ENCODE data around the gene SPSB4.
A peak's percentile ranks its signal among the peaks of the same experiment; 100 is the strongest.

The SPSB4 gene

DNA sequence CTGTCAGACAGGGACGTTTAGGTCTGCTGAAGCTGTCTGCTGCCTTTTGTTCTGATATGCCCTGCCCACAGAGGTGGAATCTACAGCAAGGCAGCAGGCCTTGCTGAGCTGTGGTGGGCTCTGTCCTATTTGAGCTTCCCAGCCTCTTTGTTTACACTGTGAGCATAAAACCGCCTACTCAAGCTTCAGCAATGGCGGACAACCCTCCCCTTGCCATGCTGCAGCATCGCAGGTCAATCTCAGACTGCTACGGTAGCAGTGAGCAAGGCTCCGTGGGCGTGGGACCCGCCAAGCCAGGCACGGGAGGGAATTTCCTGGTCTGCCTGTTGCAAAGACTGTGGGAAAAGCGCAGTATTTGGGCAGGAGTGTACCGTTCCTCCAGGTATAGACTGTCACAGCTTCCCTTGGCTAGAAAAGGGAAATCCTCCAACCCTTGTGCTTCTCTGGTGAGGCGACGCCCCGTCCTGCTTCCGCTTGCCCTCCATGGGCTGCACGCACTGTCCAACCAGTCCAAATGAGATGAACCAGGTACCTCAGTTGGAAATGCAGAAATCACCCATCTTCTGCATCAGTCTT lies 71.4 kb downstream of the SPSB4 start:
- DNase-seq = no peak

DNA sequence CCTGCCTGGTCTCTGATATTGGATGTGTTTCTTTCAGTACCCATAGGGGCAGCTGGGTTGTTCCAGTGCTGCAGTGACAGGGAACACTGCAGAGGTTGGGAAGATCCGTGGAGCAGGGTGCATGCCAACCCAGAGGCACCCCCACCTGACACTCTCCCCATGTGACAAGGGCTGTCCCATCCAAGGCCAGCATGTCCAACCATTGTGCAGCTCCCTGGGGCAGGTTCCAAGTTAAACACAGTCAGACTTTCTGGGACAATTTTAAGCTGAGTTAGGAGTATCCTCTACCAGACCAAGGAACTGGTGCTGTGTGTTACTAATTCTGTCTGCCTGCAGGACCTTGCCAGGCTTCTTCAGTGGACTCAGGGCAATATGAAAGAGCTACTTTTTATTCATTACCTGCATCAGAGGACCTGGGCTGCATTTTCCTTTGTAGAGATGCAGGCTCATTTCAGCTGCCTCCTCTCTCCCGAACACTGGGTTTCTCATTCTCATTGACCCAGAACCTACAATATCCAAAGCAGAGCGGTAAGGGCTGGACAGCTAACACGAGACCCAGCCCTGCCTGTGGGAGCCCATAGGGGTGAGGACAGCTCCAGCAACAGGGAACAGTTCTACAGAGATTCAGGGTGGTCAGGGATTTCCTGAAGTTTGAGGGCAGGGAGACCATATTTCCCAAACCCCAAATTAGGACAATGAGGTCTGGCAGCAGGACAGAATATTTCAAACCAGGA lies 72.7 kb downstream of the SPSB4 start:
- no peak for DNase-seq

DNA sequence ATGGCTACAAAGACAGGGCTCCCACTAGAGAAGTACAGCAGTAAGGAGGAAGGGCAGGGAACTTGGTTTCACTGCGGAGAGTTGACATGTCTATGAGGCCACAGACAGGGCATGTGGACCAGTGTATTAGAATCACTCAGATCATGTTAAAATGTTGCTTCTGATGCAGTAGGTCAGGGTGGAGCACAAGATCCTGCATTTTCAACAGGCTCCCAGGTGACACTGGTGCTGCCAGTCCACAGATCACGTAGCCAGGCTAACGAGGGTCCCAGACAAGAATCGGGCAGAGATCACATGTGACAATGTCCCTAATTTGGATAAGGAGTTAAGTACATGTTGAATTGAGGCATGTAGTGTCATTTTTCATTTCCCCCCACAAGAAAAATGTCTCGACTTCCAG lies 73.6 kb downstream of the SPSB4 start:
- DNase-seq = no peak

DNA sequence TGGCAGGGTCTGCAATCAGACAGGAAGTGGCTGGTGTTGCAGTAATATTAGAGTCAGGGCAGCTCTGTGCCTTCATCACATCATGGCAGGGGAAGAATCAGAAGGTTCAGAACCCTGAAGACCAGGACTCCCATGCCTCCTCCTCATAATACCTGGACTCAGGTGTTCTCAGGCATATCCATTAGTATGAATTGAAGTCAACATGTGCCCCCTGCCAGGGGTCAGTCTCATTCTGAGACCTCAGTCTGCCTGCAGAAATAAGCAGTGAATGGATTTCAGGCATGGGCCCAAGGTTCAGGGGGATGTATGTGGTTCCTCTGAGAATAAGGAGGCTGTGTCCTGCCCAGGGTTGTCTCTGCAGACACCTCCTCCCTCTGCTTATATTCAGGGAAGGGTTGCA lies 74.2 kb downstream of the SPSB4 start:
- DNase-seq = no peak

DNA sequence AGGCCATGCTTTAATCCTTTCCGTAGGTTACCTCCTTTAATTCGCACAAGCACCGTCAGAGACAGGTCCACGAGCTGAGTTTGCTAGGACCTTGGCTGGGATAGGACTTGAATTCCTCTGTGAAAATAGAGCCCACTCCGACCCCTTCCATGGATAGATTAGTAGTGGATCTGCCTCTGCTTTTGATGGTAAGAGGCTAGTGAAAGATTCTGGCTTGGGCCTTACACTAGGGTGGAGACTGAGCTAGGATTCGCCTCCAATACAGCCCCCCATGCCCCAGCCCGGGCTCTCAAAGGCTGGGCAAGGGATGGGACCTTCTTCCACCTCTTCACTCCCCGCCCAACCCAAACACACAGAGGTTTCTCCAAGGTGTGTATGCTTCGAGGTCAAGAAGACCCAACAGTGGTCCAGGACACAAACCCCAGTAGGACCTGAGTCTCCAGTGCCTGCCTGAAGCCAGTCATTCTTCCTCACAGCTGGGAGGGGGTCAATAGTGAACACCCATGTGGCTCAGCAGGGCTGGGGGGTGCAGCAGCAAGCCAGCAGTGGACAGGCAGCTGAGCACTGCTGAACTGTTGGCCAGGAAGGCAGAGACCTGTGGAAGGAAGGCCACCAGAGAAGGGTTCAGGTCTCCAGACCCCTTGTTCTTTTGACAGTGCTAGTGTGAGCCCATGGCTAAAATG lies 75.7 kb downstream of the SPSB4 start:
- no peak for DNase-seq

DNA sequence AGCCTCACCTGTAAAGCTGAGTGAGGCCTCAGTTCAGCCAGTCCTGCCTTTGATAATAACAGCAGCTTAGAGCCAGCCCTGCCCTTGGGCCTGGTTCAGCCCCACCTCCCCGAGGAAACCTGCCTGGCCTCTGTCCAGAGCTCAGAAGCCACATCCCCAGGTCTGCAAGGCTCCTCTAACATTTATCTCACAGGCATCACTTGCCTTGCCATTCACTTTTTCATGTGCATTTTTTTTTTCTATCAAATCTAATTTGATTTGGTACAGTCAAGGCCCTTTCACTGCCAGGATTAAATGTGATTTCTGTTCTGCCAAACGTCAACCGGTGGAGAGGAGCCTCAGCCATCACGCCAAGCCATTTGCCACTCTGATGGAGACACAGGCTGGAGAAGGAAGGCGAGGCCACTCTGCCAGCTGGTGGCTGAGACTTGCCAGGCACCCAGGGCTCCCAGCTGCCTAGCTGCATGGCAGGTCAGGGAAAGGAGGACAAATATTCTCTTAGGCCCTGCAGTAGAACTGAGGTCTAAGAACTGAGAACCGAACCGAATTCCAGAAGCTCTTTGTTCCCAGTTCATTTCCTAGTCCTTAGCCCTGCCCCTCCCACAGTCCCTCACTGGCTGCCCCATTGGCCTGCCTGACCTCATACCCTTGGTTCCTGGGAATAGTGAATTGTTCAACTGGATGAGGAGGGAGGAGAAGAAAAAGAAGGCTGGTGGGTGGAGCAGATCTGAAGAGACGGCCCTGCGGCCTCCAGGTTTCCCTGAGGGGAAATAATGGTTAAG lies 76.4 kb downstream of the SPSB4 start:
- peak; percentile 23 to 77 for DNase-seq

DNA sequence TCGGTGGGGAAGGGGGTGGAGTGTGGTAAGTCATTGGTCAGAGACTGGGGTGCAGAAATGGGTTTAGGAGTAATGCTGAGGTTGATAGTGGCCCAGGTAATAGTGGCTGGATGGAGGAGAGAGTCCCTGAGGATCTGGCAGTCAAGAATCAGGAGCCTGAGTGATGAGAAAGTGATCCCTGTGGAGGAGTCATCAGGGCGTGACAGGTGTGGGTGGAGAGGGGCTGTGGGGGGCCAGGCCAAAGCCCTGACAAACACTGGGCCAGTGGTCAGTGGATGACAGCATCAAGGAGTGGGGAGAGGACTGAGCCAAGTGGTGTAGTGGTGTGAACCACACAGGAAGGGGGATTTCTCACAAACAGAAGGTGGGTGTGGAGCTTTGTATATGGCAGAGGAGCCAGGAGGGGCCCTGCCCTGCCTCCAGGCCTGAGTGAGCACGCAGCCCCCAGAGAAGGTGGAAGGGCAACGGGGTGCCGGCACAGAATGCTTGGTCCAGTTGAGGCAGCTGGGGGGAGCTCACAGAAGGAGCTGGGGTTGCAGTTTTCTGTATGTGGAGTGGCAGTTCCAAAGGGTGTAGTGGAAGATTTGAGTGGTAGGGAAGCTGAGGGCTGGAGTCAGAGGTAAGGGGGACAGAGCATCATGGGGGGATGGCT lies 77.1 kb downstream of the SPSB4 start:
- DNase-seq = no peak

DNA sequence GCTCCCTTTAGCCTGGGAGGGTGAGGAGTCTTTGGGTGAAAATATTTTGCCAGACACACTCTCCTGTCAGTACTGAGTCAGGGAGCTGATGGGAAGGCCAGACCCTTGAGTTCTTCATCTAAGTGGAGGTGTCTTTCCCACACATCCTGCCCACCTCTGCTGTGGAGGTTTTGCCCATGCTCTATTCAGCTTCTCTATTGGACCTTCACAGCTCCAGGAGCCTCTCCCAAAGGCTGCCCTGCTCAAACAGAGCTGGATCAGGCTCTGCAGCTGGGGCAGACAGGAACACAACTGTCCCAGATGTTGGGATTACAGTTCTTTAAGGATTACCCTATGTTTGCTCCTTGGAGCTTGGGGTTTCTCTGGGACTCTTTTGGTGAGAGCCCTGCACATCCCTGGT lies 77.9 kb downstream of the SPSB4 start:
- no peak for DNase-seq

DNA sequence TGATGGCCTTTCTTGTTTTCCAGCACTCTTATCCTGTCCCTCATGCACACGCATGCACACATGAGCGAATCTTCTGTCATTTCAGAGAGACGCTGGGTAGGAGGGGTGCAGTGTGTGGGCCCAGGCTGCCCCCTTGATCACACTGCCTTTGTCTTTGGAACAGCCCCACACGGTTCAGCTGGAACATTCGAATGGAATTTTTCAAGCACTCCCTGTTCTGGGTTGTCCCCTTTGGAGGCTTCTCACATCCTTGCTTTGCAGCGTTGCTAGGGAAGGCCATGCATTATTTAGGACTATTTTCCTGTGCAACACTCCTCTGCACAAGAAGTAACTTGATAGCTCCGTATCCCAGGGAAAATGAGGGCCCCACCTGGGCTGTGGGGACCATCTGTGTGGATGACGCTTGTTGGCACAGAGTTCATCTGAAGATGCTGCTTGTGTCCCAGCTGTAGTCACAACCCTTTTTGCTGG lies 78.4 kb downstream of the SPSB4 start:
- DNase-seq = peak in 1 of 2 experiments; percentile 59

DNA sequence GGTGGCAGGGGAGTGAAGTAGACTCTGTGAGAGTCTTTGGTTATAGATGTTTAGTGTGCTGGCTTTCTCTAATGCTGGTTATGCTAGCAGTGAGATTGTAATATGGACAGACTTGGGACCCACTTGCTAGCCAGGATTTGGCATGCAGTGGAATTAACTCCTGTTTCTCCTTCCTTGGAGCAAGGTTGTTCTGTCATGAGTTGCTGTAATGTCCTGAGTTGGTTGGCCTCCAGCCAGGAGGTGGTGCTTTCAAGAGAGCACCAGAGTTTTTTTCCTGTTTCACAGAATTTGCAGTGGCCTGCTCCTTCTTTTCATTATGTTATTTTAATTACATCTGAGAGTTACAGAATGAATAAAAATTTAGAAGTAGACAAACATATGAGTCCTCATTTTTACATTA lies 92.4 kb downstream of the SPSB4 start:
- no peak for DNase-seq

DNA sequence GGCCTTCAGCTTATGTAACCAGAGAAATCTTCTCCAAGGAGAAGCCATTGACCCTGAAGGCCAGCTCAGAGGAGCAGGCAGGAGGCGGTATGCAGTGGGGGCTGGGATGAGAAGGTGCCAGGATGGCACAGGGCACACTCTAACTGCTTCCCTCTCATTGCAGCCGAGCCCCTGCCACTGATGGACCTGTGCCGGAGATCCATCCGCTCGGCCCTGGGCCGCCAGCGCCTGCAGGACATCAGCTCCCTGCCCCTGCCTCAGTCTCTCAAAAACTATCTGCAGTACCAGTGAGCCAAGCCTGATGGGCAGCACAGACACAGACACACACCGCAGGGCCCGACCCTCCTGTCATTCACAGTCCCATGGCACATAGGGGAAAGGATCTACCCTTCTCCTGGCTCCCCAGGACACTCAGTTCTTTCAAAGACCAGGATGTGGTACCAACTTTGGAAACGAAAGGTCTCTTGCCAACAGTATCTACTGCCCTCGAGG lies 95.9 kb downstream of the SPSB4 start:
- DNase-seq = no peak

DNA sequence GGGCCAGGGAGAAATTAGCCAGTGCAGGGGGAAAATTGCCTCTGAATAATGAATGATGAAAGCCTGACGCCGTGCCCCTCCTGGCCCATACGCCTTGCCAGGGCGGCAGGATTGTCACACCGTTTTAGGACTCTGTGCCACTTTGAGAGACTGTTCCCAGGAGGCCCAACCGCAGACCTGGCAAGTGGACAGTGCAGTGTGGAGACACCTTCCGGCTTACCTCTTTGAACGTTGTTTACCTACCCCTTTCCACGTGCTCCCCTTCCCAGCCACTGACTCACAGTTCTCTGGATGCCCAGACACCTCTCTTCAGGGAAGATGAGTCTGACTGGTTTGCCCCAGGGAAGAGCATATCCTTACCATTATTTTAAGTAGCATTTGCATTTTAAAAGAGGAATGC lies 96.5 kb downstream of the SPSB4 start:
- no peak for DNase-seq

DNA sequence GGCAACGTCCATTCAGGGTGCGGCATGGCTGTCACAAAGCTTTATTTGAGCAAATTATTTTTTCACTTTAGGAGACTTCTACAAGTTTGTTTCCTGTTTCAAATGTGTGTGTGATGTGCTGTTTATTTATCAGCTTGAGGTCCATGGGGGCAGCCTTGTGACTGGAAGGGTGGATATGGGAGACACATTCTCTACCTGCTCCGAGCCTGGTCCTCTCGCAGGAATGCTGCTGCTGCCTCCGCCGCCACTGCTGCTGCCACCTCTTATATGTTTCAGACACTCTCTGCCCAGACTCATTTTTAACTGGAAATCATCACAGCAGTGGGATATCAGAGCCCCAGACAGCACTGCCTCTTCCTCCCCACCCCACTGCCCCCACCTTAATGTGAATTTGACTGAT lies 97.0 kb downstream of the SPSB4 start:
- no peak for DNase-seq

DNA sequence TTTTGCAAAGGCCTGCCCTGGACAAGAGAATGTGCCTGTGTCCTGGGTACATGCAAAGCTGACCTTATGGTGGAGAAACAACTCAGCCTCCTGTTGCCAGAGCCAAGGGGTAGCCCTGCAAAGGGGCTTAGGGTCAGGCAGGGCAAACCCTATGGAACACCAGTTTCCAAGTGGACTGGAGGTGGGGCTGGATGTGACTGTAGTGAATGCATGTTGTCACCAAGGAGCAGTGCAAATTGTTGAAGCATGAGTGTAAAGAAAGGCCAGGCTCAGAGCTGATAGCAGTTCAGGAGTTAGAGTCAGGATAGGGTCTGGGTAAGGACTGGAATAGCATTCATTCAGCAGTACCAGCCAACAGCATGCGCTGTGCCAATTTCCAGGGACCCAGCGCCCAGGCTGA lies 97.6 kb downstream of the SPSB4 start:
- no peak for DNase-seq

DNA sequence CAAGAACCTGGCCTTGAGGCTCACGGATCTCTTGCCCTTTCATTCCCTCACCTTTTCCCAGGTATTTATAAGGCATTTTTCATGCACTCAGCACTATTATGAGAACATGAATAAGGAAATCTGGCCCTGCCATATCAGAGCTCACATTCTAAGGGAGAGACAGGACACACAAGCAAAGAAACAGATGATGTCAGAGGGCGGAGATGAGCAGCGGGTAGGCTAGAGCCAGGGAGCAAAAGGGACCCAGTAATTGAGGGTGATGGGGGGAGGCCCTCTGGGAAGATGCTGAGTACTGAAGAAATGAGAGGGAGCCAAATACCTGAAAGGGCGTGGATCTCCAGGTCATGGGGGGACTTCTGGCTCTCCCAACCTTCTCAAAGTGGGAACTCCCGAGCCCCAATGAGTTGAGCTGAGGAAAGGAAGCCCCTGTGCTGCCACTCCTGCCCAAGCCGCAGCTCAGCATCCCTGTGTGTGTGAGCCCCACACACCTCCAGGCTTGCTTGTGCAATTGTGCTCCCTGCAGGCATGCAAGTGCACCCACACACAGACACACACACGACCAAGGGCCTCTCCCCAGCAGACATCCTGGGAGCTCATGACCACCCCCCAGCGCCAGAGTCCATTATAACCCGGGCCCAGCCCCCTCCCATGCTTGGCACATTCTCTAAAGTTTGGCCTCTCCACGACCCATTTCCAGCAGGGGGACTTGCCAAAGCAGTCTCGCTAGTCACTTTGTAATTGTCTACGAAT lies 99.1 kb downstream of the SPSB4 start:
- no peak for DNase-seq

DNA sequence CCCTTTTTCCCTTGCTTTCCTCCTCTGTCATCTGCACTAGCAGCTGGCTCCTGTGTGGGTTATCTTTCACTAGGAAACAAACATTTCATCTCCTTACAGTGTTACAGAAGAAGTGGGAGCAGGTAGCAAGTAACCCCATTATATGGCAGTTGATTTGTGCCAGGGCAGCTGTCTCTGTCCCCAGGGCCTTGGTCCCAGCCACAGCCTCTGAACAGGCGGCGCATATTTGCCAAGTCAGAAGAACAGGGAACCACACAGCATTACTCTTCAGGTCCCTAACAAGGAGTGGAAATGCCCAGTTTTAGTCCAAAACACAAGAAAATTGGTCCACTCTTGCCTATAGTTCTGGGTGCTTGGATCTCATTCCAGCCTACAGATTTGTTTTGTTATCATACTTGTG lies 99.8 kb downstream of the SPSB4 start:
- DNase-seq = no peak

DNA sequence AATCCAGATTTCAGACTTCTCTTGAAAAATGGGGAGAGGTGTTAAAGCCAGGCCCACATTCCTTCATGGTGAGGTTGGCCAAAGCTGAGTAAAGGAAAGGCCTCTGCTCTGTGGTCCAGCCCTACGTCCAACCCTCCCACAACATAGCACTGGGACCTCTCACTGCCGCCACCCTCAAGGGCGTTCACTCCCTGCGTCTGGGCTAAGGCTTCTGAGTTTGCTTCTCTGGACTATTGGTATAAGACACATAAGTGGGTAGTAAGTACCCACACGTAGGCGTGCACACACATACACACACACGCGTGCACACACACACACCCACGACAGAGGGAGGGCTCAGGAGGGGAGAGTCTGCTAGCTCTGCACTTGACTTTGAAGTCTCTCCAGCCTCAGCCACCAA lies 100.3 kb downstream of the SPSB4 start:
- no peak for DNase-seq

DNA sequence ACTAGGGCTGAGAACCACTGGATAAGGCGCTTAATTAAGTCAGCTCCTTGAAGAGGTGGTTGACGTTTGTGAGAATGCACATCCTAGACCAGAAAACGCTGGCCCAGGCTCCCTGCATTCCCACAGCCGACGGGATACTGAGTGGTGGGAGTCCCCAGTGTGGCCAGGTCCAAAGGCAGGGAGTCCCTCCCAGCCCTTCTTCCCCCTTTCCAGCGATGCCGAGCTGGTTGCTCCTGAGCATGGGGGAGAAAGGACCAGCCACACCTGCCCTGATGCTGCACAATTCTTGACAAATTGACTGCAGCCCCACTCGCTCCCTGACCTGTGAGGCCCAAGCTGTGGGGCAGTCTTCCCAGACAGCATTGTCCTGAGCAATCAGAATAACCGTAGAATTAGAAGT lies 101.0 kb downstream of the SPSB4 start:
- no peak for DNase-seq

DNA sequence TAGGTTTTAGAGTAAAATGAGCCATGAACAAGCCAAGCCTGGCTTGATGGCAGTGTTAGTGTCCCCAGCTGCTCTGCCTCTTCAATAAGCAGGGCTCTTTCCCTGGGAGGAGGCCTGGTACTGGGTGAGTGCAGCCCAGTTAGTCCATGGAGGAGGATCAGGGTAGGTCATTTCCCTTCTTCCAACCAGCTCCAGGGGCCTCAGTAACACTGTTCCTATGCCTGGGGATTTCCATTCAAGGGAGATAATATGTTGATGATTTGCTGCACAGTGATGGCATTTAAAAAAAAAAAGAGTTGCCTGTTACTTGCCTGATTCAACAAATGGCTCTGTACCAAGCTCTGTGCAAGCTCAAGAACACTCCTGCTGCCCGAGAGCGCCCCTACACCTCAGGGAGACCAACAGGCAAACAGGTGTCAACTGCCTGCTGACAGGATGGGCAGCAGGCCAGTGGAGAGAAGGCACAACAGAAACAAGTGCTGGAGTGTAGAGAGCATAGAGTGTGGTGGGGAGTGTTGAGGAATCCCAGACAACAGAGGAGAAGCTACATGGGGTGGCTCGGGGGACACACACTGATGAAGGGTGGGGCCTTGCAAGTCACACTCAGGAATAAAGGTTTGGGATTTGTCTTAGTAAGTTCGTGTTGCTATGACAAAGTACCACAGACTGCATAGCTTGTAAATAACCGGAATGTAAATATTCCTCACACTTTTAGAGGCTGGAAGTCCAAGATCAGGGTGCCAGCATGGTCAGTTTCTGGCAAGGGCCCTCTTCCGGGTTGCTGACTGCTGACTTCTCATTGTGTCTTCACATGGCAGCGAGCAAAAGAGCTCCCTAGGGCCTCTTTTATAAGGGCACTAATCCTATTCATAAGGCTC lies 101.9 kb downstream of the SPSB4 start:
- no peak for DNase-seq

DNA sequence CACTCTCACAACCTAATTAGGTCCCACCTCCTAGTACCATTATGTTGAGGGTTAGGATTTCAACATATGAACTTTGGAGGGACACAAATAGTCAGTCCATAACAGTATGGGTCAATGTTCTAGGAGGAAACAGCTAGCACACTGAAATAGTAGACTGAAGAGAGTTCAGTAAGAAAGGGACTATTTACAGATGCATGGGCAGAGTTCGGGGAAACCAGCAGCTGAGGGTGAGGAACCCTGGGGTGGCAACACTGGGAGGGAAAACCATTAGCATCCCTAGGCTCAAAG lies 102.5 kb downstream of the SPSB4 start:
- no peak for DNase-seq

DNA sequence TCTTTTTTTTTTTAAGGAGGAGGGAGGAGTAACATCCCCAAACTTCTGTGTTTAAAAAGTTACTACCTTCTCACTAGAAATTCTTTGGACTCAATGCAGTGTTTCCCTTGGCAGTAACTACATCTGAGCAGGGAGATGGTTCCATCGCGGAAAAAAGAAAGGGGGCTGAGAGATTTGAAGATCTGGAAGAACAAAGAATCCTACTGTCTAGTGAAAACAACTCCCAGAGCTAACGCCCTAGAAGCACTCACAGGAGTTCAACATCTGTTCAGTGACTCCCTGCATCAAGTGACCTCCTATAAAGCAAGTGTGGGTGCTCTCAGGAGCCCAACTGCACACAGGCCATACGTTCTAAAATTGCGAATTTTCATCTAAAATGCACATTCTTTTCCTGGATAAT lies 113.7 kb downstream of the SPSB4 start:
- DNase-seq = no peak
